HUES48 (cell line): ENCODE measurements around the gene SH2D3A.
"Not testable (repeated sequence)": the region's sequence is repeated elsewhere in the genome, so short reads cannot be mapped to it uniquely, and the experiment has no call there.

Source experiments
- H3K27ac ChIP-seq: one replicate; pipeline ENCODE4 v1.7.0; 2013; ENCODE audit warnings: low read depth, low read length, inconsistent platforms
- H3K27me3 ChIP-seq: 2 replicates; pipeline ENCODE4 v1.6.1; 2013; ENCODE audit warnings: mild to moderate bottlenecking, low read length; ENCODE audit not compliant: control insufficient read depth, insufficient read depth
- H3K36me3 ChIP-seq: 2 replicates; pipeline ENCODE4 v1.6.1; 2013; ENCODE audit warnings: low read length; ENCODE audit not compliant: control insufficient read depth, insufficient read depth
- H3K4me1 ChIP-seq: 2 replicates; pipeline ENCODE4 v1.6.1; 2013; ENCODE audit warnings: mild to moderate bottlenecking, low read length; ENCODE audit not compliant: control insufficient read depth, insufficient read depth
- H3K4me3 ChIP-seq: 2 replicates; pipeline ENCODE4 v1.5.1; 2013; ENCODE audit warnings: mild to moderate bottlenecking, low read depth, low read length
- H3K9ac ChIP-seq: 2 replicates; pipeline ENCODE4 v1.6.1; 2013; ENCODE audit warnings: mild to moderate bottlenecking, low read depth, low read length, moderate library complexity
- H3K9me3 ChIP-seq: 2 replicates; pipeline ENCODE4 v1.6.1; 2013; ENCODE audit warnings: low read length; ENCODE audit not compliant: control insufficient read depth, insufficient read depth

Gene SH2D3A

GRCh38 chr19:6801485-6802086 is 34.4 kb upstream of the SH2D3A start:
- peaks cover 45% of the 10 kb centered on the region for H3K9me3 ChIP-seq
- H3K27me3 ChIP-seq = no peaks in the 10 kb centered on the region
- no peaks in the 10 kb centered on the region for H3K4me1 ChIP-seq
- H3K4me3 ChIP-seq = 0 out of 2 replicates have a peak overlapping the region, but pooled peaks have one; percentile 8
- H3K36me3 ChIP-seq = no peaks in the 10 kb centered on the region
- H3K9ac ChIP-seq = no peak overlapping the region
- no peak overlapping the region for H3K27ac ChIP-seq

DNA sequence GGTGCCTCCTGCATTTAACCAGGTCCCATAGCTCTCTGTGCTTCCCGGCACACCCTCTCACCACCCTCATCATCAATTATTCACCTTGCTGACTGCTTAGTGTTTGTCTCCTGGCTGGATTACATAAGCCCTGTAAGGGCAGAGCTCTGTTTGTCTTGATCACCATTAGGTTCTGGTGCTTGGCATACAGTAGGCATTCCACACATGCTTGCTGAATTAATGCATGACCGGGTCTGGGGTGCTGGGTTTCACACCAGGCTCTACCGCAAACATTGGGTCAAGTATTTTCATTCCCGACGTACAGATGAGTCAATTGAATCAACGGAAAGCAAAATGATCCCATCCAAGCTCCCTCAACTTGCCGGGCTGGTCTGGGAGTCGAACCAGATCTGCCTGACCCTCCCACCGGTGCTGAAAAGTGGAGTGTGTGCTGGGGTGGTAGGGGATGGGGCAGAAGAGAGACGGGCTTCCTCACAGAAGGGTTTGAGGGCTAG is 33.8 kb upstream of the SH2D3A start:
- H3K4me1 ChIP-seq = no peaks in the 10 kb centered on the region
- H3K36me3 ChIP-seq = no peaks in the 10 kb centered on the region
- H3K9me3 ChIP-seq = peaks cover 45% of the 10 kb centered on the region
- H3K27me3 ChIP-seq = no peaks in the 10 kb centered on the region
- no peak overlapping the region for H3K27ac ChIP-seq
- no peak overlapping the region for H3K9ac ChIP-seq
- 0 out of 2 replicates have a peak overlapping the region, but pooled peaks have one; percentile 8 for H3K4me3 ChIP-seq

DNA sequence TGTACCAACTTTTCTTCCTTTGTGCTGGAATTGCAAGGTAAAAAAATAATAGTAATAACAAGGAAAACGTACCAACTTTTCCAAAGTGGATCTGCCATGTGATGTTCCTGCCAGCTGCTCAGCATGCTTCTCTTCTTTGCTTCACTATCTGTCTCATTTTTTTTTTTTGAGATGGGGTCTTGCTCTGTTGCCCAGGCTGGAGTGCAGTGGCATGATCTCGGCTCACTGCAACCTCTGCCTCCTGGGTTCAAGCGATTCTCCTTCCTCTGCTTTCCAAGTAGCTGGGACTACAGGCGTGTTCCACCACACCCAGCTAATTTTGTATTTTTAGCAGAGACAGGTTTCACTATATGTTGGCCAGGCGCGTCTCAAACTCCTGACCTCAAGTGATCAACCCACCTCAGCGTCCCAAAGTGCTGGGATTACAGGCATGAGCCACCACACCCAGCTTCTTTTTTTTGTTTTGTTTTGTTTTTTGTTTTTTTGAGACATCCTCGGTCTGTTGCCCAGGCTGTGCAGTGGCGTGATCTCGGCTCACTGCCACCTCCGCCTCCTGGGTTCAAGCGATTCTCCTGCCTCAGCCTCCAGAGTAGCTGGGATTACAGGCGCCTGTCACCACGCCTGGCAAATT is 33.0 kb upstream of the SH2D3A start:
- not testable (repeated sequence) for H3K9ac ChIP-seq, H3K36me3 ChIP-seq, H3K27ac ChIP-seq, H3K4me3 ChIP-seq, H3K4me1 ChIP-seq, H3K27me3 ChIP-seq
- H3K9me3 ChIP-seq = peaks cover 46% of the 10 kb centered on the region

- peaks cover 58% of the 10 kb centered on the region for H3K9me3 ChIP-seq
Observed at GRCh38 chr19:6797646-6798045, 30.4 kb upstream of the SH2D3A start.

GRCh38 chr19:6796278-6796677 is 29.0 kb upstream of the SH2D3A start:
- peaks cover 66% of the 10 kb centered on the region for H3K9me3 ChIP-seq
- H3K4me1 ChIP-seq = no peaks in the 10 kb centered on the region
- H3K9ac ChIP-seq = no peak overlapping the region
- H3K36me3 ChIP-seq = no peaks in the 10 kb centered on the region
- no peak overlapping the region; the same call in 1 of the 2 replicates for H3K4me3 ChIP-seq
- H3K27me3 ChIP-seq = no peaks in the 10 kb centered on the region
- no peak overlapping the region for H3K27ac ChIP-seq

More at GRCh38 chr19:6797646-6798045, 30.4 kb upstream of the SH2D3A start:
- no peak overlapping the region for H3K4me3 ChIP-seq
- H3K27ac ChIP-seq = no peak overlapping the region
- no peaks in the 10 kb centered on the region for H3K36me3 ChIP-seq
- no peak overlapping the region for H3K9ac ChIP-seq
- H3K4me1 ChIP-seq = no peaks in the 10 kb centered on the region
- no peaks in the 10 kb centered on the region for H3K27me3 ChIP-seq

GRCh38 chr19:6794686-6795431 is 27.6 kb upstream of the SH2D3A start:
- Histone ChIP-seq H3K9me3 (peaks cover 67% of the 10 kb centered on the region), H3K9ac (no peak overlapping the region), H3K4me3 (no peak overlapping the region), H3K4me1 (no peaks in the 10 kb centered on the region), H3K27me3 (no peaks in the 10 kb centered on the region), H3K27ac (no peak overlapping the region), H3K36me3 (no peaks in the 10 kb centered on the region)

GRCh38 chr19:6793973-6794372 is 26.7 kb upstream of the SH2D3A start:
- H3K27me3 ChIP-seq = no peaks in the 10 kb centered on the region
- no peaks in the 10 kb centered on the region for H3K4me1 ChIP-seq
- H3K9me3 ChIP-seq = peaks cover 63% of the 10 kb centered on the region
- H3K9ac ChIP-seq = no peak overlapping the region
- H3K4me3 ChIP-seq = no peak overlapping the region
- H3K27ac ChIP-seq = no peak overlapping the region
- H3K36me3 ChIP-seq = no peaks in the 10 kb centered on the region

GRCh38 chr19:6793411-6793810 is 26.2 kb upstream of the SH2D3A start:
- no peaks in the 10 kb centered on the region for H3K27me3 ChIP-seq
- no peaks in the 10 kb centered on the region for H3K4me1 ChIP-seq
- no peaks in the 10 kb centered on the region for H3K36me3 ChIP-seq
- H3K27ac ChIP-seq = no peak overlapping the region
- H3K4me3 ChIP-seq = no peak overlapping the region
- H3K9me3 ChIP-seq = peaks cover 69% of the 10 kb centered on the region
- no peak overlapping the region for H3K9ac ChIP-seq

DNA sequence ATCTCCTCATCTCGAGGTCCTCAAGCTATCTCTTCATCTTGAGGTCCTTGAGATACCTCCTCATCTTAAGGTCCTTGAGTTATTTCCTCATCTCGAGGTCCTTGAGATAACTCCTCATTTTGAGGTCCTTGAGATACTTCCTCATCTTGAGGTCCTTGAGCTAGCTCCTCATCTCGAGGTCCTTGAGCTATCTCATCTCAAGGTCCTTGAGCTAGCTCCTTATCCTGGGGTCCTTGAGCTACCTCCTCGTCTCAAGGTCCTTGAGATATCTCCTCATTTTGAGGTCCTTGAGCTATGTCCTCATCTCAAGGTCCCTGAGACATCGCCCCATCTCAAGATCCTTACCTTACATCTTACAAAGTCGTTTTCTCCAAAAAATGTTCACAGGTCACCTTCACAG is 24.0 kb upstream of the SH2D3A start:
- no peaks in the 10 kb centered on the region for H3K27me3 ChIP-seq
- H3K27ac ChIP-seq = no peak overlapping the region
- no peak overlapping the region for H3K4me3 ChIP-seq
- H3K9me3 ChIP-seq = peaks cover 66% of the 10 kb centered on the region
- H3K4me1 ChIP-seq = no peaks in the 10 kb centered on the region
- H3K9ac ChIP-seq = no peak overlapping the region
- H3K36me3 ChIP-seq = no peaks in the 10 kb centered on the region

DNA sequence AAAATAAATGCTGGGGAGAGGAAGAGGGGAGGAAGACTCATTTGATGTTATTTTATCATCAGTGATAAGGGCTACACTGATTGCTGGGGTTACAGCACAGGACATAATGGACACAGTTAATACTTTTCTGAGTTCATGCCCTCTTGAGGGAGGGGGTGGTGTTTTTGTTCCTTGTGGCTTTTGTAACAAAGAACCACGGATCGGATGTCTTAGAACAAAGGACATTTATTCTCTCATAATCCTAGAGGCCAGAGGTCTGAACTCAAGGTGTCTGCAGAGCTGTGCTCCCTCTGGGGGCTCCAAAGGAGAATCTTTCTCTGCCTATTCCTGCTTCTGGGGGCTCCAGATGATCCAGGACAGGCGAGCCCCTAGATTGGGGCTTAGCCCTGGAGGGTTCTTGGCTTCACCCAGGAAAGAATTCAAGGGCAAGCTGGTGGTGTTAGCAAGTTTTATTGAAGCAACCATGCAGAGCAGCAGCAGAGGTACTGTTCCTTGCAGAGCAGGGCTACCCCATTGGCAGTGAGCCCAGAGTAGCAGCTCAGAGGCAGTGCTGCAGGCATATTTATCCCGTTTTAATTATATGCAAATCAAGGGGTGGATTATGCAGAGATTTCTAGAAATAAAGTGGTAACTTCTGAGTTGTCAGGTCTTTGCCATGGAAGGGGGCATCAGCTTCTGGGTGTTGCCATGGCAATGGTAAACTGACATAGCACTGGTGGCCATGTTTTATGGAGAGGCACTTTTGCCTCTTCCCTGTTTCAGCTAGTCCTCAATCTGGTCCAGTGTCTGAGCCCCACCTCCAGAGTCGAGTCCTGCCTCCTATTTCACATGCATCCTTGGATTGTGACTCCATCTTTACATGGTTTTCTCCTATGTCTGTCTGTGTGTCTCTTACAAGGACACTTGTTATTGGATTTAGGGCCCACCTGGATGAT is 23.2 kb upstream of the SH2D3A start:
- peaks cover 64% of the 10 kb centered on the region for H3K9me3 ChIP-seq
- H3K4me3 ChIP-seq = no peak overlapping the region
- H3K27ac ChIP-seq = no peak overlapping the region
- H3K4me1 ChIP-seq = no peaks in the 10 kb centered on the region
- no peak overlapping the region for H3K9ac ChIP-seq
- H3K27me3 ChIP-seq = no peaks in the 10 kb centered on the region
- H3K36me3 ChIP-seq = no peaks in the 10 kb centered on the region
